Upper lobe of left lung (tissue), 4 donors: ENCODE results near the gene MACROD1.

Source experiments
- CTCF ChIP-seq, 6 experiments: fragments of 450-650 bp in 4 of 6; fragments of 200-600 bp in 2 of 6; sonication (generic) in 2 of 6; IDR thresholded peaks; one replicate each; pipeline ENCODE4 v1.5.1; 2016 to 2019; ENCODE audit warnings: antibody characterized with exemption in 6 of 6
- EP300 ChIP-seq, 4 donors: sonication (generic); formaldehyde crosslinking; IDR thresholded peaks; one replicate each; pipeline ENCODE4 v1.5.1; 2017; ENCODE audit warnings: antibody characterized with exemption in 4 of 4, control low read depth in 2 of 4
- POLR2A ChIP-seq, 4 donors: fragments of 450-650 bp; IDR thresholded peaks; one replicate each; pipeline ENCODE4 v1.5.1; 2016 to 2017; ENCODE audit warnings: antibody characterized with exemption in 4 of 4, mild to moderate bottlenecking in 2 of 4
- POLR2AphosphoS5 ChIP-seq, 2 donors: sonication (generic); formaldehyde crosslinking; IDR thresholded peaks; one replicate each; pipeline ENCODE4 v1.5.1; 2017; ENCODE audit warnings: antibody characterized with exemption in 2 of 2

DNA sequence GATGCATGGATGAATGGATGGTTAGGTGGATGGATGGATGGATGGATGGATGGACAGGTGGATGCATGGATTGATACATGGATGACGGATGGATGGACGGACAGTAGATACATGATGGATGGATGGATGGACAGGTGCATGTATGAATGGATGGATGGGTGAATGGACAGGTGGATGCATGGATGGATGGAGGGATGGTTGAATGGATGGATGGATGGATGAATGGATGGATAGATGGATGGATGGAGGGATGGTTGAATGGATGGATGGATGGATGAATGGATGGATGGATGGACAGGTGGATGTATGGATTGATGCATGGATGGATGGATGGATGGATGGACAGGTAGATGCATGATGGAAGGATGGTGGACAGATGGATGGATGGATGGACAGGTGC, 51.7 kb downstream of the MACROD1 start:
- no peak for TF ChIP-seq POLR2A (IDR thresholded peaks at IDR 0.05)
- TF ChIP-seq EP300 (IDR thresholded peaks at IDR 0.05): no peak
- TF ChIP-seq CTCF (IDR thresholded peaks at IDR 0.05): no peak
- TF ChIP-seq POLR2AphosphoS5 (IDR thresholded peaks at IDR 0.05): no peak
